Measurements from ENCODE around the gene RUNX2.
A peak's percentile ranks its signal among the peaks of the same experiment; 100 is the strongest.

The RUNX2 gene

GRCh38 chr6:45597424-45597823 is 269.3 kb downstream of the RUNX2 start:
- DNase-seq: no peak

GRCh38 chr6:45599053-45599452 is 270.9 kb downstream of the RUNX2 start:
- no peak for DNase-seq

DNA sequence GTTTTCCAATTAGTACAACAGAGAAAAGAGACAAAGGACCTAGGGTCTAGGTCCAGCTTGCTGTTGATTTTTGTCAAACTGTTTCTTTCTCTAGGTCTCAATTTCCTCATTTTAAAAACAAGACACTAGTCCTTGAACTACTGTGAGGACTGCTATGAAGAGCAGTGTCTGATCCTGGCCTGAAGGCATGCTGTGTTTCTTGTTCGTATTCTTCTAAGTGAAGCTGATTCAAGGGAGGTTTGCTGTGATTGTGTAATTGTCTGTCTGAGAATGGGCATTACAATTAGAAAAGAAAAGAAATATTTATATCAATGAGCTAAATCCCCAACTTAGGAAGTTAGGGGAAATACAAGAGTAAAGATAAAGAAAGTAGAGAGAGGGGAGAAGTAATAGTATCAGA is 277.8 kb downstream of the RUNX2 start:
- DNase-seq: no peak

- DNase-seq: no peak
Measured at GRCh38 chr6:45606831-45607400, 278.8 kb downstream of the RUNX2 start.

DNA sequence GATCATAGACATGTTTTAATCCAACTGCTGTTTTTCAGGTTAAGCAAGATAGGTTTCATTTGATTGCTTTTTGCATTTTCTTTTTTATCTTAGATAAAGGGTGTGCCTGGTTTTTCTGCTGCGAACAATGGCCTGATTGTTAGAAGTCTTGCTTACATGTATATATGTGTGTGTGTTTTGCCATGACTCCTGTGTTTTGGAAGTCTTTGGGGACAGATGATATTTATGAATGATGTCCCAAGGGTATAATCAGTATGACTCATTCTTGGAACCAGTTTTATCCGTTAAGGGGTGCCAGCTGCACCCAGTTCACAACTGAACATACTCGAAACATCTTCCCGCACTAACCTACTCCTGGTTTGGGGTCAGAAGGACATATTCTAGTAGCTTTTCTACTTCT is 279.7 kb downstream of the RUNX2 start:
- peak; percentile 59 for DNase-seq

- peak; percentile 70 for DNase-seq
Measured at GRCh38 chr6:45608252-45608913, 280.3 kb downstream of the RUNX2 start.

DNA sequence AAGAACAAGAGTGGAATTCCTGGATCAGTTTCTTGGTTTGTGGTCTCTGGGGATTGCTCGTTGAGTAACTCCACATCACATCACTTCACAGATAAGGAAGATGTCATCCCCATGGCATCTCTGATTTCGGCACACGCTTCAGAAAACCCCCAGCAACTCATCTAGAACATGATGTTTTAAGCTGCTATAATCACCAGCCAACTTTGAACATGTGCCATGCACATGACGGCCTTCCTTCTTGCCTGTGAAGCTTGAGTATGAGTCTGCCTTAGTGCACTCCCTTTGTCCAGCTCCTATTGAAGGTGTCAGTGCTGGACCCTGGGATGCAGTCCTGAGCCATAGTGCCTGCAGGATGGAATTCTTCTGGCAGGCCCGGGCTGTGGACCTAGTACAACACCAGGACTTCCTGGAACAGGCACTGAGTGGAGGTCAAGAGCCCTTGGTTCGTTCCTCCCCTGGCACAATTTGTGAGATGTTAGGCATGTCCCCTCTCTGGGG is 281.1 kb downstream of the RUNX2 start:
- peak; percentile 98 for DNase-seq

- DNase-seq: no peak
Measured at GRCh38 chr6:45610374-45610773, 282.2 kb downstream of the RUNX2 start.

DNA sequence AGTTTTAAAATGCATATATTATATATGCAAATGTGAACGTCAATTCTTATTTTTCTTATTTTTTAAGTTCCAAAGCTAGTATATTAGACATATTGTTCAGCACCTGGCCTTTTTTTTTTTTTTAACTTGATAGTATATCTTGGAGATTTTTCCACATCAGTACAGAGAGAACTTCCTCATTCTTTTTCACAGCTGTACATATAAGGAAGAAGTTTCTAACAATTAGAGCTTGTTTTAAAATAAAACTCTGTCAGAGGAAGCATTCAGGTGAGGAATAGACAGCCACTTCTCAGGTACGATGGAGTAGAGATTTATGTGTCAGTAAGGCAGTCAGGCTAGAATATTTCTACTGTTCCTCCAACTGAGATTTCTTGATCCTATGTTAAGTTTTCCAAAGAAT is 282.7 kb downstream of the RUNX2 start:
- DNase-seq: no peak

- DNase-seq: no peak
Measured at GRCh38 chr6:45611491-45611890, 283.4 kb downstream of the RUNX2 start.

- peak; percentile 92 for DNase-seq
Measured at GRCh38 chr6:45613656-45614055, 285.5 kb downstream of the RUNX2 start.

GRCh38 chr6:45614488-45615285 is 286.6 kb downstream of the RUNX2 start:
- no peak for DNase-seq

DNA sequence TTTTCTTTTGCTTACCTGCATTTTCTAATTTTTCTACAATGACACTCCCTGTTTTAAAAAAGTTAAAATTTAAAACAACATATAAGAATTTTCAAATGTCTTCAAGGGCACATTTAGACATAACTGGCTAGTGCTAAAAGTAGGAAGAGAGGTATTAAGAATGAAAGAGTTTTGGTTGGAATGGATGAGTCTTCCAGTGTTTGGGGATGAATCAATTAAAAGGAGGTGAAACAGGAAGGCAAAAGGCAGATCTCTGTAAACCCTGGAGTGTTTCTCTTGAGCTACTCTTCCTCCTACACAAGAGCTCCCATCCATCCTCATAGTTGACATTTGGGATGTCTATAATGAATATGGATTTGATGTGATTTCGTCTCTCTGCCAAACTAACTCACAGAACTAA is 288.1 kb downstream of the RUNX2 start:
- DNase-seq: no peak

DNA sequence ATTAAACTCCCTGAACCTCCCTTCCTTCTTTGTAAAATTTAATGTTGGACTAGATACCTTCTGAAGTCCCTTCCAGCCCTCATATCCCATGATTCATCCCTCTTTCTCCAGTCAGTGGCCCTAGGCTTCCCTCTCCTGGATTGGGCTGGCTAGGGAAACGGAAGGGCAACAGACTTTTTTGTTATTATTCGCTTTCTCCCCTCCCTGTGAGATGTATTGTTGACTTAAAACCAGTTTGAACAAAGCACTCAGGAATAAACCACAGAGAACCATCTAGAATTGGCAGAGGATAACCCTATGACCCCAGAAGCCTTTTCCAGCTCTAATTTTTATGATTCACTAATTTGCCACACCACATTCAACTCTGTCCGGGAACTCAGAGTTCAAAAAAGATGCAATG is 289.3 kb downstream of the RUNX2 start:
- no peak for DNase-seq

- no peak for DNase-seq
Measured at GRCh38 chr6:45618259-45618658, 290.1 kb downstream of the RUNX2 start.

DNA sequence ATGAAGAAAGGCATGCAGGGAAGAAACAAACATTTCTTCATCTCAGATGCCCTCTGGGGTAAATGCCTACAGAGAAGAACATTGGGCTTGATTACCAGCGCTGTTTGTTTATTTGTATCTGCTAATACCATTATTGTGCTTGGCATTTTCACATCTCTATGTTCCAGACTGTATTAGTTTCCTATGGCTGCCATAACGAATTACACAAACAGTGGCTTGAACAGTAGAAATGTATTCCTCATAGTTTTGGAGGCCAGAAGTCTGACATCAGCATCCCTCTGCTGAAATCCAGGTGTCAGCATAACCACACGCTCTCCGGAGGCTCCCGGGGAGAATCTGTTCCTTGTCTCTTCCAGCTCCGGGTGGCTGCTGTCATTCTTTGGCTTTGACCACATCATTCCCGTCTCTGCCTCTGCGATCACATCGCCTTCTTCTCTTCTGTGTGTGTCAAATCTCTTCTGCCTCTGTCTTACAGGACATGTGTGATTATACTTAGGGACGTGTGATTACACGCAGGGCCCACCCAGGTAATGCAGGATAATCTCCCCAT is 291.2 kb downstream of the RUNX2 start:
- peak; percentile 53 for DNase-seq

GRCh38 chr6:45619994-45620471 is 291.9 kb downstream of the RUNX2 start:
- no peak for DNase-seq

DNA sequence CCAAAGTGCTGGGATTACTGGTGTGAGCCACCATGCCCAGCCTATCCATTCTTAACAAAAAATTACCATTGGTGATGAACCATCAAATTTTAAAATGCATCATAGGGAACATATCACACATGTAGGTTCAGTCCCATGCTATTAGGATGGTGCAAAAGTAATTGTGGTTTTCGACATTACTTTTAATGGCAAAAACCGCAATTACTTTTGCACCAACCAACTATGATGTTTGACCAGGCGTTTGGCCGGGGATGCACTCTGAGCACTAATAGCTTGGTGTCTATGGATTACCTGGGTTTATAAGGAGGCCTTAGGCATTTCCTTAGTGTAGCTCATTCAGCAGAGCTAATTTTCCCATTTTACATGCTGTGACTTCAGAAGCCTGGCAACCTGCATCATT is 296.1 kb downstream of the RUNX2 start:
- no peak for DNase-seq

GRCh38 chr6:45625191-45625664 is 297.1 kb downstream of the RUNX2 start:
- DNase-seq: peak; percentile 89

GRCh38 chr6:45626087-45626891 is 298.2 kb downstream of the RUNX2 start:
- DNase-seq: peak; percentile 98

DNA sequence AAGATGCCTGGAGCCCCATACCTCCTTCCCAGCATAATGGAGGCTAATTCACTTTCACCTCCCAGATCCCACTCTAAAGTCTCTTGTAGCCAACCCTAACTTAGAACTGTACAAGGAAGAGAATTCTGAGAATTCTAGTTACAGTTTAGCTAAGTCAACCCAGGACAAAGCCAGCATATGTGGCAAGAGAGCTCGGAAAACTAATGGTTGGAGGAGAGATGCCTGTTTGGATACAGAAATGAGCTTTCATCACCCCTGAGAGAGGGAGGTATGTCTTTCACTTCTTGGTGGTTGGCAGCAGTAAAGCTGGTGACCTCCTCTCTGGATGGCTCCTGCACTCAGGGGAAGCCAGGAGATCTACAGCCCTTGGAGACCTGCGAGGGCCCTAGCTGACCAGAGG is 302.2 kb downstream of the RUNX2 start:
- no peak for DNase-seq

GRCh38 chr6:45630801-45631200 is 302.7 kb downstream of the RUNX2 start:
- DNase-seq: peak; percentile 79

DNA sequence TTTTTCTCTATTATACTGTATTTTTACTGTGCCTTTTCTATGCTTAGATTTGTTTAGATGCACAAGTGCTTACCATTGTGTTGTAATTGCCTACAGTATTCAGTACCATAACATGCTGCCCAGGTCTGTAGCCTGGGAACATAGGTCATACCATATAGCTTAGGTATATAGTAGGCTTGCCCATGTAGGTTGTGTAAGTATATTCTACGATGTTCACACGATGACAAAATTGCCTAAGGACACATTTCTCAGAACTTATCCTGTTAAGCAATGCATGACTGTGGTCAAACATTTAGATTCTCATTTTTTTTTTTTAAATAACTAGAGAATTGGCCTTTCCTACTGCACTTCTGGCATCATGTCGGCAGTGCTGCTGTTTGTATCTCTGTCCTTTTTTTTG is 303.3 kb downstream of the RUNX2 start:
- DNase-seq: no peak
